ACC112 (cell line): ENCODE results near the gene PTPRU.
A peak's percentile ranks its signal among the peaks of the same experiment; 100 is the strongest.
"Not testable (repeated sequence)": the region's sequence is repeated elsewhere in the genome, so short reads cannot be mapped to it uniquely, and the experiment has no call there.

Source experiments
- H2AFZ ChIP-seq: fragments of 200-600 bp; sonication (generic); one replicate; pipeline ENCODE4 v1.6.0; 2017; ENCODE audit warnings: antibody characterized with exemption, low read length; ENCODE audit not compliant: unreplicated experiment
- H3K27ac ChIP-seq: fragments of 200-600 bp; sonication (generic); 2 replicates; pipeline ENCODE4 v1.5.1; 2014; ENCODE audit warnings: low read depth, mild to moderate bottlenecking, antibody characterized with exemption, low read length, moderate library complexity
- H3K27me3 ChIP-seq: fragments of 200-600 bp; sonication (generic); 2 replicates; pipeline ENCODE4 v1.6.1; 2014; ENCODE audit warnings: mild to moderate bottlenecking, antibody characterized with exemption, low read length, moderate library complexity, mixed read lengths; ENCODE audit not compliant: insufficient read depth
- H3K36me3 ChIP-seq: fragments of 200-600 bp; sonication (generic); 2 replicates; pipeline ENCODE4 v1.6.1; 2016; ENCODE audit warnings: mild to moderate bottlenecking, antibody characterized with exemption, low read length, moderate library complexity, mixed read lengths; ENCODE audit not compliant: insufficient read depth
- H3K4me1 ChIP-seq: fragments of 200-600 bp; sonication (generic); one replicate; pipeline ENCODE4 v1.6.1; 2016; ENCODE audit warnings: low read length, mixed read lengths; ENCODE audit not compliant: insufficient read depth, unreplicated experiment, control insufficient read depth
- H3K4me3 ChIP-seq: fragments of 200-600 bp; sonication (generic); 2 replicates; pipeline ENCODE4 v1.5.1; 2014; ENCODE audit warnings: mild to moderate bottlenecking, low read depth, low read length
- H3K79me2 ChIP-seq: fragments of 200-600 bp; sonication (generic); one replicate; pipeline ENCODE4 v1.6.0; 2016; ENCODE audit warnings: low read length; ENCODE audit not compliant: control insufficient read depth, unreplicated experiment, insufficient read depth

PTPRU gene

DNA sequence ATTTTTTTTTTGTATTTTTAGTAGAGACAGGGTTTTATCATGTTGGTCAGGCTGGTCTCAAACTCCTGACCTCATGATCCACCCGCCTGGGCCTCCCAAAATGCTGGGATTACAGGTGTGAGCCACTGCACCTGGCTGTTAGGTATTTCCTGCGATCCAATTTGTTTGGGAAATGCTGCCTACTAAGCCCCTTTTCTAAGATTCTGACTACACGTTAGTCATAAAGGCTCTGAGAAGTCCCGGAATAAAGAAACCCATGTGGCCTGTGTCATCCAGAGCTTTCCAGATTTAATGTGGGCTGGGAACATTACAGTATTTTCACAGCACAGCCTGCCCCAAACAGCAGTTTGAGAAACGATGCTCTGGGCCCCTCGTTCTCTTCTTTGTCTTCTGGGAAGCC lies 14.1 kb upstream of the PTPRU start:
- not testable (repeated sequence) for H3K27ac ChIP-seq, H3K36me3 ChIP-seq, H3K79me2 ChIP-seq, H2AFZ ChIP-seq, H3K4me3 ChIP-seq, H3K4me1 ChIP-seq, H3K27me3 ChIP-seq

DNA sequence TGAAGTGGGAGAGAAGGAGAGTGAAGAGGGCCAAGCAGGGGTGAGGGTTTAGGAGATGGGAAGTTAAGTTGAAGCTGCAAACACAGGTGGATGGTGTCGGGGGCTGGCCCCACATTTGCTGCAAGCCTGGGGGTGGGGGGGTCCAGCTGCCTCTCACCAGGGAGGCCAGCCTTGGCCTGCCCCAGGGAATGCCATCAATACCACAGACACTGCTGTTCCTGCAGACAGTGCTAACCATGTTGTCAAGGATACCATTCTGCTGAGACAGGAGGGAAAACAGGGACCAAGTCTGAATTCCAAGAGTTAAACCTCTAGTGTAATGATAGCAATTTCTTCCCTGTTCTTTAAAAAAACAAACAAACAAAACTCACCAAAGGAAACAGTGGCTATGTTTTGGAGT lies 13.6 kb upstream of the PTPRU start:
- no peaks in the 10 kb centered on the region for H3K27me3 ChIP-seq

DNA sequence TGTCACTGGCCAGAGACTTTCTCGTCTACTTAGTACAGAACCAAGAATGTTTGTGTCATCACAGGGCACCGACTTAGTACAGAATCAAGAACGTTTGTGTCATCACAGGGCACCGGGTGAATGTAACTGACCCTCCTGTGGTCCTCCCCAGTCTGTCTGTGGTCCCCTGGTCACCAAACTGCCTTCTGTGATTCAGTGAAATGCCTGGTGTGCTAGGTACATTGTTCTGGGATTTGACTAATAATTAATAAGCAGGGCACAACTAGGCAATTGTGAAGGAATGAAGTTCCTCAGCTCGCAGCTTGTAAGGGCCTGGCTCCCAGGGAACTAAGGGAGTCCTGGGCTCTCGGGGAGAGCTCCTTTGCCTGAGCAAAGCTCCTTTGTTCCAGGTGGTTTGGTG lies 12.8 kb upstream of the PTPRU start:
- Histone ChIP-seq H3K27ac (no peak overlapping the region), H3K79me2 (peaks cover 1% of the 10 kb centered on the region), H3K36me3 (no peaks in the 10 kb centered on the region)

More for the DNA sequence above, 13.6 kb upstream of the PTPRU start:
- Histone ChIP-seq H2AFZ (no peak overlapping the region), H3K4me1 (no peaks in the 10 kb centered on the region), H3K36me3 (no peaks in the 10 kb centered on the region), H3K4me3 (no peak overlapping the region), H3K79me2 (no peaks in the 10 kb centered on the region), H3K27ac (no peak overlapping the region)

DNA sequence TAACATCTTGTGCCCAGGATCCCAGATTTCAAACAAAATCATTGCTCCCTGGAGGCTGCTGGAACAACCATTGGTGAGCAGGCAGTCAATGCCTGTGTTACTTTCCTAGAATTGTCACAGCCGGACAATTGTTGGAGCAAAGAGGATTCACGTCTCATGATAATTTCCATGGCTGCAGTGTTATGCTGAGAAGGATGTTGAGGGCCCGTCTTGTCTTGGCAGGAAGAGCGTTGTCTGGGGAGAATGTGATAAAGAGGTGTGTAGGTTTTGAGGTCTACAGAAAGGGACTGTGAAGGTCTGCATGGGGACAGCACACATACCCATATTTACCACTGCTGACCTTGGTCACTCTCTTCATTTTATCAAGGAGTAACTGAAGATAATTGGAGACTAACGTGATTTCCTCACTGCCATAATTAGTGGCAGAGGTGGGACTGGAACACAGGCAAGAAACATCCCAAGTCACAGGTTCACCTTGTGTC lies 11.9 kb upstream of the PTPRU start:
- Histone ChIP-seq H3K27me3 (no peaks in the 10 kb centered on the region), H3K36me3 (no peaks in the 10 kb centered on the region), H3K4me1 (peaks cover under 1% of the 10 kb centered on the region), H3K79me2 (peaks cover 6% of the 10 kb centered on the region), H2AFZ (no peak overlapping the region), H3K27ac (no peak overlapping the region), H3K4me3 (no peak overlapping the region)

More for the DNA sequence above, 12.8 kb upstream of the PTPRU start:
- Histone ChIP-seq H2AFZ (no peak overlapping the region), H3K4me3 (no peak overlapping the region), H3K4me1 (no peaks in the 10 kb centered on the region), H3K27me3 (no peaks in the 10 kb centered on the region)

DNA sequence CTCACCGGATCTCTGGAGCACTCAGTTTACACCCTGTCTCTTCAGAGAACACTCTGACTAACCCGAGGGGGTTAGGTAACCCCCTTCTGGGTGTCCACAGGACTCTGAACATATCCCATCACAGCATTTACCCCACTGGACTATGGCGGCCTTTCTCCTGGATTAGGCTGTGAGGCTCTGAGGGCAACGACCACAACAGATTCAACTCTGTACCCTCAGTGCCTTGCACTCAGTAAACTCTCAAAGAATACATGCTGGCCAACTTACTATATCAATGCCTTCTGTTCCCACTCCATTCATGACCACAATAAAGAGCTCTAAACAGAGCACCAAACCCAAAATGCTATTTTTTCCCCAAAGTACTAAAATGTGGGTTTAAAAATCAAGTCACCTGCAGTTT lies 11.0 kb upstream of the PTPRU start:
- Histone ChIP-seq H3K79me2 (peaks cover 16% of the 10 kb centered on the region), H3K4me1 (peaks cover 7% of the 10 kb centered on the region), H3K27ac (no peak overlapping the region), H3K27me3 (no peaks in the 10 kb centered on the region), H3K36me3 (no peaks in the 10 kb centered on the region), H3K4me3 (no peak overlapping the region), H2AFZ (no peak overlapping the region)

DNA sequence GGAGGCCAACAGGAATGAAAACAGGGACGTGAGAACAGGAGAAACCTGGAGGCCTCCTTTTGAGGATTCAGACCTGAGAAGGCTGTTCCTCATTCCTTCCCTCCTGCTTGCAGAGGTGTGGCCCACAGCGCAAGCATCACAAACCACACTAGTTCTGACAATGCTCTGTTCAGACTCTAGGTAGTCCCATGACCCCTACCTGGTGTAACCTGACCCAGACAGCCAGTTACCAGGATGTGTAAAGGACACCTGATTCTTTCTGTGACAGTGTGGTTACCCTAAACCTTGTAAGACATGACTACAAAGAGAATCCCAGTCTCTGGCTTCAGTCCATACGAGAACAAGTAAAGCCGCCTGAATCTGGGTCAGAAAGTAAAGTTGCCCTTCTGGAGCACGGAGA lies 8.8 kb upstream of the PTPRU start:
- no peaks in the 10 kb centered on the region for H3K36me3 ChIP-seq
- no peak overlapping the region for H3K27ac ChIP-seq
- H3K4me1 ChIP-seq: peaks cover 7% of the 10 kb centered on the region
- H2AFZ ChIP-seq: no peak overlapping the region
- H3K4me3 ChIP-seq: no peak overlapping the region
- H3K27me3 ChIP-seq: no peaks in the 10 kb centered on the region
- H3K79me2 ChIP-seq: peaks cover 17% of the 10 kb centered on the region

DNA sequence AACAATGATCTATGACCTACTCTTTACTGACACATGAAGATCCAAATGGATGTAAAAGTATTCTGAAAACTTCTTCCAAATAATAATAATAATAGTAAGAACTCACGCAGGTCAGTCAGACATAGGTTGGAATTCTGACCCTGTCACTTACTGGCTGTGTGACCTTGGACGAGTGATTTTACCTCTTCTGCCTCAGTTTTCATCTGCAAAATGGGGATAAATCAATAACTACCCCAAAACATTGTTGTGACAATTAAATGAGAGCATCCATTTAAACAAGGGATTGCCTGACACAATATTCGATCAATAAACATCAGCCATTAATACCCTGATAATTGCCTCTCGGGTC lies 6.1 kb upstream of the PTPRU start:
- Histone ChIP-seq H3K79me2 (peaks cover 17% of the 10 kb centered on the region), H3K27ac (no peak overlapping the region), H2AFZ (peak overlapping the region; percentile 85), H3K36me3 (no peaks in the 10 kb centered on the region), H3K4me3 (peak overlapping the region; percentile 81), H3K4me1 (peaks cover 7% of the 10 kb centered on the region), H3K27me3 (no peaks in the 10 kb centered on the region)

DNA sequence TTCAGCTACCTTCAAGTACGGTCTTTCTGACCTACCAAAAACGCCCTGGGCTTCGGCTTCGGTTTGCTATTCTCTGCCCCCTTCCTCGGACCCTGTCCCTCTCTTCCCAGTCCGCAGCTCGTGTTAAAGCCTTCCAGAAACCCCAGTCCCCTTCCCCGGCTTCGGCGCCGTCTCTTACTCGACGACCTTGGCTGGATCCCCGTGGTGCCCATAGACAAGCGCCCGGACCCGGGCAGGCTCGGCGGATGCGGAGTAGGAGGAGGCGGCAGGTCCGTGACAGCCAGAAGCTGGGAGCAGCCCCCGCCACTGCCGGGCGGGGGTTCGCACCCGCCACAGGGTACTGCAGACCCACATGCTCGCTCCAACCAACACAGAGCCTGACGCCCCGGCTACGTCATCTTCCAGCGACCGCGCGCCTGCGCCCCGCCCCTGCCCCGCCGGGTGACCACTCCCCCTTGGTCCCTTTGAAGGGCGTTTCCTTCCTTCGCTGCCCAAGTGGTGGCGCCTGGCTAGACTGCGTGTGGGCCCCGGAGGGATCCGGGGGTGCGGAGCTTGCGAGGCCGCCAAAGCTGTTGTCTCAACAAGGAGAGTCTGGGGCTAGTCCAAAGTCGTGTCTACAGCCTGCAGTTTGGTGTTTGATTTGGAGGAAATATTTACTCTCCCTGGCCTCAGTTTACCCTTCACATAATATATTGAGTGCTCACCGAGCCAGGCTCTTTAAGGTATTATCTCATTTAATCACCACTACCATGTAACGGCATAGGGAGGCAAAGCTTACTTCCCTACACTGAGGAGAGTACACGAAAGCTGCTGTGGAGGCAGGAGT lies 5.6 kb upstream of the PTPRU start, which contains the start of gene MECR:
Gene MECR, minus strand, starts transcription at position 382 of the 826 bp plus-strand sequence. Its CDS starts 28 bp downstream, at position 354.
- H3K4me1 ChIP-seq: peaks cover 7% of the 10 kb centered on the region
- H3K27me3 ChIP-seq: peaks cover 5% of the 10 kb centered on the region; the same call in 1 of the 2 replicates
- H3K27ac ChIP-seq: no peak within 1 kb of the TSS
- H3K4me3 ChIP-seq: peak within 1 kb of the TSS; percentile 81
- H3K36me3 ChIP-seq: no peaks in the 10 kb centered on the region
- peak within 1 kb of the TSS; percentile 85 for H2AFZ ChIP-seq
- peaks cover 17% of the 10 kb centered on the region for H3K79me2 ChIP-seq

DNA sequence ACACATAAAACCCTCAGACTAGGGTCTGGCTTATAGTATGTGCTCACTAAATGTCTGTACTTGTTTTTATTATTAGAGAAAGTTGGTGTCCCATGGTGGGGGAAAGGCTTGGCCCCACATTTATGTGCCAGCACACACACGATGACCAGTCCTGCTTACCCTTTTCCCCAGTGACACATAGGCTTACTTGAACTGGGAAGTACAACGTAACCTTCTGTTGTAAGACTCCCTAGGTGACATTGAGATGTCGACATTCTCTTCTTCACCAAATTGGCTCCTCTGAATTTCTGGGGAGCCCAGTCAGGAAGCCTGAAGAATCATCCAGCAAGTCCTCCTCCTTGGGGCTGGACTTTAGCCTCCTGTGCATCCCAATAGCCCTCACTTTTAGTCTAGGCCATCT lies 3.9 kb upstream of the PTPRU start:
- H2AFZ ChIP-seq: no peak overlapping the region
- no peaks in the 10 kb centered on the region for H3K36me3 ChIP-seq
- H3K27me3 ChIP-seq: peaks cover 17% of the 10 kb centered on the region
- H3K79me2 ChIP-seq: peaks cover 17% of the 10 kb centered on the region
- H3K4me3 ChIP-seq: no peak overlapping the region
- H3K4me1 ChIP-seq: peaks cover 13% of the 10 kb centered on the region
- H3K27ac ChIP-seq: no peak overlapping the region

DNA sequence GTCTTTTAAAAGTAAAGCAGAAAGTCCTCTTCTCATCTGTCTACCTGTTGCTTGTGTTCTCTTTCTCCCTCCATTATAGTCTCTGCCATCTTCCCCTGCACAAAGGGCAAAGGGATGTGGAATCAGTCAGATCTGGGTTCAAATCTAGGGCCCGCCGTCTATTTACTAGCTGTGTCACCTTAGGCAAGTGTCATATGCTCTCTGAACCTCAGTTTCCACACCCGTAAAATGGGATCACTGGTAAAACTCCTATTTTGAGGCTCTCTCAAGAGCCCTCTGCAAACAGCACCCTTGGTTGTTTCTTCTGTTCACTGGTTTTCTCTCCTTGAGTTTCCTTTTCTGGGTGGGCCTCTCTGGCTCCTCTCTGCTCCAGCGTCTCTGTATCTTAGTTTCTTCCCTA lies 2.6 kb upstream of the PTPRU start:
- Histone ChIP-seq H3K27me3 (peaks cover 28% of the 10 kb centered on the region), H2AFZ (no peak overlapping the region), H3K4me3 (no peak overlapping the region), H3K36me3 (no peaks in the 10 kb centered on the region), H3K27ac (no peak overlapping the region), H3K79me2 (peaks cover 14% of the 10 kb centered on the region), H3K4me1 (peaks cover 13% of the 10 kb centered on the region)

DNA sequence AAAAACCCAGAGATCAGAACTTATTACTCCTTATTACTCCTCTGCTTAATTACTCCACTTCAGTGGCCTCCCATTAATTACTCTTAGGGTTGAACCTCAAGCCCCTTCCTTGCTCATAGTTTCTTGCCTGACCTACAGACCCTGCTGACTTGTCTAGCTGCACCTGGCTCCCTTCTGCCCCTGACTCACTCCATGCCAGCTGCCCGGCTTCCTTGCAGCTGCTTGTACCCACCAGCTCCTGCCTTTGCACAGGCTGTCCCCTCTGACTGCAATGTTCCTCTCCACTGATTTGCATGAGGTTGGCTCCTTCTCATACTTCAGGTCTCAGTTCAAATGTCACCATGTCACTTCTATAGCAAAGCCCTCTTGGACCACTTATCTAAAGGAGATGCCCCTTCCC lies 1.9 kb upstream of the PTPRU start:
- Histone ChIP-seq H3K27ac (no peak overlapping the region), H3K36me3 (no peaks in the 10 kb centered on the region), H2AFZ (no peak overlapping the region), H3K4me1 (peaks cover 12% of the 10 kb centered on the region), H3K27me3 (peaks cover 33% of the 10 kb centered on the region), H3K4me3 (no peak overlapping the region), H3K79me2 (peaks cover 10% of the 10 kb centered on the region)
